ENCODE data around the gene SUGCT.

The SUGCT gene

GRCh38 chr7:40612298-40612697, 477.5 kb downstream of the SUGCT start:
- Histone ChIP-seq H3K36me3 (replicated peaks; ENCODE audit: insufficient read depth, low read length) (no peaks in the 10 kb centered on the region), H3K79me2 (ENCODE audit: low read length) (no peaks in the 10 kb centered on the region), H4K20me1 (ENCODE audit: insufficient read depth, low read length) (no peaks in the 10 kb centered on the region), H3K4me3 (ENCODE audit: low read length) (no peak overlapping the region), H3F3A (ENCODE audit: insufficient read depth, low read length) (no peaks in the 10 kb centered on the region), H3K4me2 (ENCODE audit: low read depth, low read length) (no peak overlapping the region), H3K27ac (ENCODE audit: low read length) (no peak overlapping the region), H3K9ac (ENCODE audit: low read length) (no peak overlapping the region), H3K27me3 (replicated peaks; ENCODE audit: insufficient read depth, low read length) (no peaks in the 10 kb centered on the region), H2AFZ (ENCODE audit: low read length) (no peak overlapping the region), H3K9me2 (replicated peaks; ENCODE audit: insufficient read depth, low read length) (no peaks in the 10 kb centered on the region), H3K4me1 (ENCODE audit: low read length) (no peaks in the 10 kb centered on the region), H3K9me3 (replicated peaks; ENCODE audit: insufficient read depth, low read length) (no peaks in the 10 kb centered on the region)
- no peak for DNase-seq
- TF ChIP-seq CTCF (IDR thresholded peaks at IDR 0.05; ENCODE audit: low read length) (no peak), EZH2phosphoT487 (IDR thresholded peaks at IDR 0.05; ENCODE audit: low read length) (no peak), EZH2 (optimal IDR thresholded peaks at IDR 0.05; ENCODE audit: low read depth, low read length) (no peak)

- H3F3A ChIP-seq (ENCODE audit: insufficient read depth, low read length), result no peaks in the 10 kb centered on the region
- no peaks in the 10 kb centered on the region for H3K79me2 ChIP-seq (ENCODE audit: low read length)
- no peaks in the 10 kb centered on the region for H3K27me3 ChIP-seq (replicated peaks; ENCODE audit: insufficient read depth, low read length)
- no peaks in the 10 kb centered on the region for H3K9me2 ChIP-seq (replicated peaks; ENCODE audit: insufficient read depth, low read length)
- H3K36me3 ChIP-seq (replicated peaks; ENCODE audit: insufficient read depth, low read length), result no peaks in the 10 kb centered on the region
- no peak overlapping the region for H3K9ac ChIP-seq (ENCODE audit: low read length)
- H3K27ac ChIP-seq (ENCODE audit: low read length), result no peak overlapping the region
- H3K4me1 ChIP-seq (ENCODE audit: low read length), result no peaks in the 10 kb centered on the region
- H3K4me3 ChIP-seq (ENCODE audit: low read length), result no peak overlapping the region
- DNase-seq, result no peak
- H3K4me2 ChIP-seq (ENCODE audit: low read depth, low read length), result no peak overlapping the region
- TF ChIP-seq CTCF (IDR thresholded peaks at IDR 0.05; ENCODE audit: low read length), result no peak
- TF ChIP-seq EZH2phosphoT487 (IDR thresholded peaks at IDR 0.05; ENCODE audit: low read length), result no peak
- no peak for TF ChIP-seq EZH2 (optimal IDR thresholded peaks at IDR 0.05; ENCODE audit: low read depth, low read length)
- H4K20me1 ChIP-seq (ENCODE audit: insufficient read depth, low read length), result no peaks in the 10 kb centered on the region
- H3K9me3 ChIP-seq (replicated peaks; ENCODE audit: insufficient read depth, low read length), result no peaks in the 10 kb centered on the region
- H2AFZ ChIP-seq (ENCODE audit: low read length), result no peak overlapping the region
Observed at GRCh38 chr7:40619647-40620046, 484.8 kb downstream of the SUGCT start.

GRCh38 chr7:40621592-40621998, 486.8 kb downstream of the SUGCT start:
- H3K9me2 ChIP-seq (replicated peaks; ENCODE audit: insufficient read depth, low read length), result no peaks in the 10 kb centered on the region
- H3K79me2 ChIP-seq (ENCODE audit: low read length), result no peaks in the 10 kb centered on the region
- no peak overlapping the region for H3K4me3 ChIP-seq (ENCODE audit: low read length)
- H3F3A ChIP-seq (ENCODE audit: insufficient read depth, low read length), result no peaks in the 10 kb centered on the region
- no peak overlapping the region for H3K27ac ChIP-seq (ENCODE audit: low read length)
- TF ChIP-seq EZH2 (optimal IDR thresholded peaks at IDR 0.05; ENCODE audit: low read depth, low read length), result no peak
- no peak for TF ChIP-seq CTCF (IDR thresholded peaks at IDR 0.05; ENCODE audit: low read length)
- H3K9me3 ChIP-seq (replicated peaks; ENCODE audit: insufficient read depth, low read length), result no peaks in the 10 kb centered on the region
- DNase-seq, result no peak
- H3K4me1 ChIP-seq (ENCODE audit: low read length), result no peaks in the 10 kb centered on the region
- no peak overlapping the region for H3K9ac ChIP-seq (ENCODE audit: low read length)
- H3K4me2 ChIP-seq (ENCODE audit: low read depth, low read length), result no peak overlapping the region
- H3K36me3 ChIP-seq (replicated peaks; ENCODE audit: insufficient read depth, low read length), result no peaks in the 10 kb centered on the region
- no peaks in the 10 kb centered on the region for H3K27me3 ChIP-seq (replicated peaks; ENCODE audit: insufficient read depth, low read length)
- H2AFZ ChIP-seq (ENCODE audit: low read length), result no peak overlapping the region
- no peaks in the 10 kb centered on the region for H4K20me1 ChIP-seq (ENCODE audit: insufficient read depth, low read length)
